NCI-H2081 treated with DMSO at 0.1 percent for 48 hours (cell line): ENCODE data around the gene SULT1C2.

ENCODE experiments used
- DNase-seq: peaks from one replicate; lab custom pipeline; 2025; lab: John Stamatoyannopoulos, UW

Gene SULT1C2

GRCh38 chr2:108293850-108294249 lies 5.2 kb downstream of the SULT1C2 start:
- DNase-seq: no peak

DNA sequence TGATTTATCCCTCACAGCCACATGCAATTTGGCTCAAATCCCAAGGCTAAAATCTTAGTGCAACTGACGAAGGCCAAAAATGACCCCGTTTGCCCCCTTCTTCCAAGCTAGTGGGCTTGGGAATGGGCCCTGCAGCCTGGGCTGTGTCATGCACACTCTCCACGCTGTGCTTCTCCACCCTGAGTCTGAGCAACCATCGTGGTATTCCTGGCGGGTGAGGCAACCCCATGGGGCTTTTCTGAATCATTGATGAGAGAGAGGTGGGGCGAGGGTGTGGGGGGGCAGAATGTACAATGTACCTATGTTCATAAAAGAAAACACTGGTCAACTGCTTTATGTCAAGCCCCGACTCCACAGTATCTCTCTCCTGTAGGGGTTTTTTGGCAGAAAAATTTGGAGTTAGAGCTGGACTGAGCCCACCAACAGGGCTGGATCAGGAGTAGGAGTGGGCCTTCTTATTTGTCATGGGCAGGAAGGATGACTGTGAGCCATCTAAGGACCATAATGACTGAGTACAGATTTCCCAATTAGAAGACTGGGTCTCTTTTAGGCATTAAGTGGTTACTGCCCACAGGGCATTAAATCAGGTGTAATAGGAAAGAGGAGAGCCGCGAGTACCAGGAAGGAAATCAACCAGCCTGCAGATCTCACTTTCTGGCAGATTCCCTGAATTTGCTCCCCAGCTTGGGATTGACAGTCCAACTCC lies 8.9 kb downstream of the SULT1C2 start:
- no peak for DNase-seq

GRCh38 chr2:108301558-108301957 lies 12.9 kb downstream of the SULT1C2 start:
- DNase-seq: no peak

GRCh38 chr2:108304975-108305374 lies 16.3 kb downstream of the SULT1C2 start:
- no peak for DNase-seq

DNA sequence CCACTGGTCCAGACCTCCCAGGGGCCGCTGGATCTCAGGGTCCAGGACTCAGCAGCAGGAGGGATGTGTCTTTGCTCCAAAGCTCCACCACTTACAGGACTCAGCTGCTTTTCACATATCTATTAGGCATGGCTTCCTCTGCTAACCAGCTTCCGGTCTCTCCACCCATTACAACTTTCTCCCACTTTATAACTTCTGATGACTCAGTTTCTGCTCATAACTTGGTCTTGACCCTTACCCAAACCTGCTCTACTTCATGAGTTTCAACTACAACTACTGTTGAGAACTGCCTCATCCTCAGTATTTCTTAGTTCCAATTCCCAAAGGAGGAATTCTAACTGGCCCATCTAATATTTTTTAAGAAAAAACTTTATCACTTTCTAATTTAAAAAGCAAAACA lies 17.2 kb downstream of the SULT1C2 start:
- no peak for DNase-seq

- DNase-seq: no peak
Measured at GRCh38 chr2:108309903-108310302, 21.2 kb downstream of the SULT1C2 start.

DNA sequence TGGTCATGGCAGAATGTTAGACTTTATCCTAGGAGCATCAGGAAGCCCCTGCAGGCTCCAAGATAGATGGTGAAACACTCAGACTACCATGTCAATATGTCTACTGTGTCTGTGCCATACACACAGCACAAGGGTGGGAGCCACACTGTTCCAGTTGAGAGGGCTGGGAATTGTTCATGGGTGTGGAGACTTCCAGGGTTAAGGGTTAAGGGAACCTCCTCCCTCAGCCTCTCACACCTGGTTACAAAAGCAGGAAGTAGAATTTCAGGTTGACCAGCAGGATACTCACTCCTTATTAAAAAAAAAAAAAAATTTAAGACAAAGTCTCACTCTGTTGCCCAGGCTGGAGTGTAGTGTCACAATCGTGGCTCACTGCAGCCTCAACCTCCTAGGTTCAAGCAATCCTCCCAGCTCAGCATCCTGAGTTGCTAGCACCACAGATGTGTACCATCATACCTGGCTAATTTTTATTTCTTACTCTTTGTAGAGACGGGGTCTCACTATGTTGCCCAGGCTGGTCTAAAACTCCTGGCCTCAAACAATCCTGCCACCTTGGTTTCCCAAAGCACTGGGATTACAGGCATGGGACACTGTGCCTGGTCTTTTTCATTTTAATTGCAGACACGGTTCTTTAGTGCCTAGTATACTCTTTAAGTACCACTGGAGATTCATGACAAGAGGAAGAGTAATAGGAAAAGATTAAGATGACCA lies 26.0 kb downstream of the SULT1C2 start:
- DNase-seq: no peak

DNA sequence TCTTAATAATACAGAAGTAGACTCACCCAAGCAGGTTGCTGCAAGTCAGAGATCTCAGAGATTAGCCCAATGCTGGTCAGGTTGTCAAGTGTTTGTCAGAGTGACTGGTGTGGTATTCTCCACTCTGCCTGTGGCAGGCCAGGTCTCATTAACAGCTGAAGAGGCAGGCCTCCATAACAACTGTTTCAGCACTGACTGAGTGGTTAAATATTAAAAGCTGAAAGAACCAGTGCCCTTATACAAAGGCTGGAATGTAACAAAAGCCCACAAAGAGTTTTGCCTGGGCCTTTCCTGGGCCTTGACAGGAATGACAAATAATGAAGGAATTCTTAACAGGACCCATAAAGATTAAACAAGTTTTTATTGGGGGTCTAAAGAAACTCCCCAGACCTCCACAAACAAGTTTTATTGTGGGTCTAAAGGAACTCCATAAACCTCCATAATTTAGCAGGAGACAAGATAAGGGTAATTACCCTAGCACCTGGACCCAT lies 26.8 kb downstream of the SULT1C2 start:
- DNase-seq: no peak

- DNase-seq: no peak
Measured at GRCh38 chr2:108316033-108316432, 27.3 kb downstream of the SULT1C2 start.

GRCh38 chr2:108316461-108317258 lies 28.0 kb downstream of the SULT1C2 start:
- no peak for DNase-seq

DNA sequence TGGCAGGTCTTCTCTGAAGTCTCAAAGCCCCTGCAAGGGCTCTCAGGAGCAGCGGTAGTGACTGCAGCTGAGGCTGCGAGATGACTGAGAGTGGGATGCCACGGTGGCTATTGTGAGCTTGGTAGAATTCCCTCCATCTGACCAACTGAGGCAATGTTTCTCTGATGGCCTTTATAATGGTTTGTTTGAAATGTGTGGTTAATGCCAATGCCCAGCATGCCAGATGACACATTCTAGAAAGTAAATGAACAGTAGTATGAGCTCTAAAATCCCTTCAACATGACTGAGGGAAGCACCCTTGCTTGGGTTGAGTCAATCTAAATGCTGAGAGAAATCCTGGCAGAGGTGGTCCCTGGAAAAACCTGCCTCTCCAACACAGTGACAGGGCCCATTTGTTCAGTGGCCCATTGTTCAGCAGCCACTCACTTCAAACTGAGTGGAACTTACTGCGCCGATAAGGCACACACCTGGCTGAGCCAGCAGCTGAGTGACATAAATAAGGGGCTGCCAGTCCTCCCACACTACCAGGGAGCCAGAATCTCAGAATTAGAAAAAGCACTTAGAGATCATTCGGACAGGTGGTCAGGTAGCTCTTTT lies 31.7 kb downstream of the SULT1C2 start:
- DNase-seq: no peak

DNA sequence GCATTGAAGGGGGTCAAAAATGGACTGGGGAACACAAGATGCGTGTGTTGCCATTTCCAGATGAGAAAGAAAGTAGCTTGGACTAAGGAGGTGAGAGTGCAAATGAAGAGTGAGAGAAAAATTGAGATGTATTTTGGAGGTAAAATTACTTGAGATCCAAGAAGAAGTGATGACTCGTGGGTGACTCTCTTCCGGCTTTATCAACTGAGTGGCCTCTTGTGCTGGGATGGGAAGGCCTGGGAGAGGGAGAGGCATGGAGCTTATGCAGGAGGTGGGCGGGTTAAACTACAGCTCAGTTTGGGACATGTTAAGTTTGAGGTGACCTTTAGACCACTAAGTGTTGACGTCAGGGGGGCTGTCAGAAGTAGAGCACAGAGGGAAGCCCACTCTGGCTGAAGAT lies 34.9 kb downstream of the SULT1C2 start:
- DNase-seq: no peak

- no peak for DNase-seq
Measured at GRCh38 chr2:108324531-108325255, 36.0 kb downstream of the SULT1C2 start.

GRCh38 chr2:108325756-108326155 lies 37.1 kb downstream of the SULT1C2 start:
- DNase-seq: no peak

- DNase-seq: no peak
Measured at GRCh38 chr2:108329771-108330170, 41.1 kb downstream of the SULT1C2 start.

DNA sequence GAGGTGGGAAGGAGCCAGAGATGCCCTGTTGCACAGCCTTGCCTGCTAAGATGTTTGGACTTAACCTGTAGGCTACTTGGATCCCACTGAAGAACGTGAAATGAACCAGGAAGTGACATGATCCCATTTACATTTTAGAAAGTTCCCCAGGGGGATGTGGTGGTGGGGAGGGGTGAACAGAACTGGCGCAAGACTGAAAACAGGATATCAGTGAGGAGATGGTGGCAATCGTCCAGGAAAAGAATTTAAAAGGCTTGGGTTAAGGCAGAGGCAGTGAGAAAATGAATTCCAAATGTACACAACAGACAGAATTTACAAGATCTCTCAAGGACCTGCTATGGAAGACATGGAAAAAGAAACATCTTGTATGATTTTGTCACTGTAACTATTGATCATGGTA lies 42.3 kb downstream of the SULT1C2 start:
- DNase-seq: no peak

- DNase-seq: no peak
Measured at GRCh38 chr2:108345951-108346350, 57.3 kb downstream of the SULT1C2 start.

DNA sequence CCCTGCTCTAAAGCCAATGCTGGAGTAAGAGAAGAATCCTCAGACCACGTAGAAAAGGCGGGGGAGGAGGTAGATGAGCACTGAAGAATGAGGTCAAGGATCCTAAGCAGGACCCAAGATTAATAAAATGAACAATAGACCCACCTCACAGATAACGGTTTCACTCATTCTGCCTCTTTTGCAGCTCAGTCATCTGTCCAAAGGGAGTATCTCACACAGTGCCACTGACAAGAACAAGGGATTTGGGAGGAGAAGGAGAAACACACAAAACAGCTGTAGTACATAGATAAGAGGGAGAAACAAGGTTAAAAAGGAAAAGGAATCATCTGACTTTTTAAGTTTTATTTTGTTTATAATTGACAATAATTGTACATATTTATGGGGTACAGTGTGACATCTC lies 58.1 kb downstream of the SULT1C2 start:
- no peak for DNase-seq

DNA sequence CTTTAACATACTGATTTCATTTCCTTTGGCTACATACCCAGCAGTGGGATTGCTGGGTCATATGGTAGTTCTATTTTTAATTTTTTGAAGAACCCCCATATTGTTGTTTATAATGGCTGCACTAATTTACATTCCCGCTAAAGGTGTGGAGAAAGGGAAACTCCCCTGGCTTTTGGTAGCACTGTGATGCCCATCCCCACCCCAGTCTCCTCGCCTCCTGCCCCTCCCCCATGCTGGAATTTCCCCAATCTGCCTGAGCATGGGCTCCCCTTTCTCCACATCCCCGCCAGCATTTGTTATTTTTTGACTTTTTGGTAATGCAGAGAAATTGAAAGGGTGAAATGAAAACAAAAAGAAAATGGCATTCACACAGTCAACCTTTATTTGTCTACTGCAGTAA lies 59.1 kb downstream of the SULT1C2 start:
- DNase-seq: no peak

DNA sequence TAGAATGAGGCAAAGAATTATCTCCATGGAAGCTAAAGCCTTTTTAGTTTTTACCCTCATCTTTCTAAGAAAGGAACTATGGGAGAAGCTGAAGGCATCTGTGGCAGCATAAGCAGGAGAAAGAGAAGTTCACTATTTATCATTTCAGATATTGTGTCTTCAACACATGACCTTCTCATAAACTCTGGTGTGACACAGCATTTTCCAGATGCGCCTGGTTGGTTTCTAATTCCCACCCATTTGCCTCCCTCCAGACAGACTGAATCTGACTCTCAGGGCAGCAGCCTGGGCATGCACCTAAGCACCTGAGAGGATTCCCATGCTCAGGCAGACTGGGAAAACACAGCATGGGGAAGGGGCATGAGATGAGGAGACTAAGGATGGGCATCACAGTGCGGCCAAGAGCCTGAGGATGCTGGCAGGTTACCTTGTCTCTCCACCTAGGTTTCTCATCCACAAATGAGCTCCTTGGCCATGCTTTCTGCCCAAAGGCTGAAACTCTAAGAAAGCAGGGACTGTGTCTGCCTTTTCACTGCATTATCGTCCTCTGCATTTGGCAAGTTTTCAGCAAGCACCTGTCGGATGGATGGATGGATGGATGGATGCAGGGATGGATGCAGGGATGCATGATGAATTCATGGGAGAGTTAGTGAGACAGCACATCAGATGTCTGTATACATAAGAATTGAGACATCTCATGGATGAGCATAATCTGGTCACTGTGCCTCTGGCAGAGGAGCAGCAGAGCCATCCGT lies 60.3 kb downstream of the SULT1C2 start:
- no peak for DNase-seq

DNA sequence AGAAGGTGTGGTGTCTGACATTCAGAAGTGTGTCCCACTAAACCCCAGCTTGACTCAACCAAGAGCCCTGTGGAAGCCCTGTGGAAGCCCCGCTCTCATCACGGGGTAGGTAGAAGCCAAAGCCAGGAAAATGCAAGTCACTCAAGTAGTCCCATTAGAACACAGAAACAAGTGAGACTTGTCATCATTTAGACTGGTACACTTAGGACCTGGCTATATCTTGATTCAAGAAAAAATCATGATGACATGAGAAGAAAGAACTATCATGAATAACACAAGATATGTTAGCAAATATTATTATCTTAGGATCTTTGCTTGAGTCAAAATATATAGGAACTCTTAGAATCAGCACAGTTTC lies 60.9 kb downstream of the SULT1C2 start:
- no peak for DNase-seq
